Body of pancreas (tissue), 4 donors: ENCODE results near the gene STX19. TPM values are rescaled to one million over a fixed set of nuclear protein-coding genes. Genes with fewer than 3 reads are reported as not detected.
A peak's percentile ranks its signal among the peaks of the same experiment; 100 is the strongest.

Experiments
- ATAC-seq: fragments of 150-250 bp; one replicate; pipeline ENCODE4 v1.9.1; 2016
- DNase-seq, 4 donors: peaks; one replicate each; pipeline ENCODE4 v3.0.0-alpha.2; 2019
- H3K27ac ChIP-seq, 4 donors: fragments of 200-600 bp; sonication (generic); 1 replicate in 3 of 4; 2 replicates in 1 of 4; pipeline versions ENCODE4 v1.5.1 to v1.6.1; 2016 to 2019; ENCODE audit warnings: mild to moderate bottlenecking in 1 of 4, mixed read lengths in 1 of 4, moderate library complexity in 1 of 4
- H3K27me3 ChIP-seq, 2 donors: fragments of 200-600 bp; sonication (generic); one replicate each; pipeline ENCODE4 v1.6.0; 2016; ENCODE audit warnings: mild to moderate bottlenecking in 1 of 2
- H3K36me3 ChIP-seq, 2 donors: fragments of 200-600 bp; sonication (generic); replicated peaks in 1 of 2; 2 replicates each; pipeline ENCODE4 v1.5.1; 2016; ENCODE audit warnings: low read depth in 2 of 2; ENCODE audit not compliant: insufficient read depth in 1 of 2
- H3K4me1 ChIP-seq: fragments of 200-600 bp; sonication (generic); one replicate; pipeline ENCODE4 v1.6.0; 2016
- H3K4me3 ChIP-seq, 2 donors: fragments of 200-600 bp; sonication (generic); 1 replicate in 1 of 2; 2 replicates in 1 of 2; pipeline ENCODE4 v1.5.1; 2016 to 2019
- H3K9me3 ChIP-seq, 3 donors: fragments of 200-600 bp; sonication (generic); 1 replicate in 2 of 3; 2 replicates in 1 of 3; pipeline ENCODE4 v1.5.1; 2016
- CTCF ChIP-seq, 7 experiments: fragments of 450-650 bp in 4 of 7; fragments of 200-600 bp in 3 of 7; sonication (generic) in 3 of 7; IDR thresholded peaks; one replicate each; pipeline ENCODE4 v1.5.1; 2016 to 2019; ENCODE audit warnings: antibody characterized with exemption in 7 of 7
- POLR2A ChIP-seq, 3 donors: fragments of 450-650 bp; IDR thresholded peaks; one replicate each; pipeline ENCODE4 v1.6.1; 2016; ENCODE audit warnings: antibody characterized with exemption in 3 of 3, mild to moderate bottlenecking in 2 of 3
- WGBS, 2 donors: methylation state at CpG; one replicate each; pipeline ENCODE4 v1.1.5; 2017; 5-methylcytosine and 5-hydroxymethylcytosine counted together
- intact Hi-C: fragments of 100-400 bp; cut with DNase I; formaldehyde crosslinking; loops from one replicate; pipeline ENCODE4 v1.15.1; 2023
- total RNA-seq, 2 donors: library from RNA; depleted of rRNA; stranded (reverse); fragments of >200 nt; gene quantifications; one replicate each; pipeline ENCODE4 v1.1.0, GENCODE V29; 2016

Gene STX19
- total RNA-seq, 2 donors from 2014 or later, result 0.66 to 2.1 TPM

GRCh38 chr3:94064243-94064860, 36.0 kb upstream of the STX19 start:
- H3K36me3 ChIP-seq, result peaks cover 0 to 2% of the 10 kb centered on the region in 2 donors
- no peak overlapping the region for H3K27ac ChIP-seq
- H3K27me3 ChIP-seq, result no peaks in the 10 kb centered on the region
- intact Hi-C loops, result loop anchor here (10.0 kb wide), 1 partner anchor 90 kb away; the partner anchor contains the start of gene PROS1
- 68 to 76% methylated on average over 6 of the region's 6 CpGs for WGBS, 2 donors
- H3K9me3 ChIP-seq, result no peaks in the 10 kb centered on the region
- no peak for TF ChIP-seq POLR2A (IDR thresholded peaks at IDR 0.05)
- no peak for TF ChIP-seq CTCF (IDR thresholded peaks at IDR 0.05)
- DNase-seq (no peak), ATAC-seq (no peak)
- no peak overlapping the region for H3K4me3 ChIP-seq
- peaks cover 39% of the 10 kb centered on the region for H3K4me1 ChIP-seq

DNA sequence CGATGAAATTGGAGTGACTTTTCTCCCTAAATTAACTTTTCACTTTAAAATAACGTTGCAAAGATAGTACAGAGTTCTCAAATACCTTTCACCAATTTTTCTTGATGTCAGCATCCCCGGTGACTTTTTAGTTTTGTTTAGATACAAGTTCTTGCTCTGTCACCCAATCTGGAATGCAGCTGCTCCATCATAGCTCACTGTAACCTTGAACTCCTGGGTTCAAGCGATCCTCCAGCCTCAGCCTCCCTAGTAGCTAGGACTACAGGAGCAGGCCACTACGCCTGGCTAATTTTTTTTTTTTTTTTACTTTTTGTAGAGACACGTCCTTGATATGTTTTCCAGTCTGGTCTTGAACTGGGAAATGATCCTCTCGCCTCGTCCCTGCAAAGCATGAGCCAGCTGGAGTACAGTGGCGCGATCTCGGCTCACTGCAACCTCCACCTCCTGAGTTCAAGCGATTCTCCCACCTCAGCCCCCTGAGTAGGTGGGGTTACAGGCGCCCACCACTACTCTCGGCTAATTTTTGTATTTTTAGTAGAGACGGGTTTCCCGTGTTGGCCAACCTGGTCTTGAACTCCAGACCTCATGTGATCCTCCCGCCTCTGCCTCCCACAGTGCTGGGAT, 35.2 kb upstream of the STX19 start:
- WGBS, 2 donors, result 45 to 51% methylated on average over 17 of the region's 17 CpGs
- Histone ChIP-seq H3K4me1 (peaks cover 39% of the 10 kb centered on the region), H3K27ac (peak overlapping the region; percentile 79 to 97 (median 88)), H3K4me3 (peak overlapping the region; percentile 42 to 51), H3K9me3 (no peaks in the 10 kb centered on the region), H3K36me3 (peaks cover 0 to 2% of the 10 kb centered on the region in 2 donors), H3K27me3 (no peaks in the 10 kb centered on the region)
- TF ChIP-seq POLR2A (IDR thresholded peaks at IDR 0.05) (no peak), CTCF (IDR thresholded peaks at IDR 0.05) (no peak)
- DNase-seq, result no peak
- no peak for ATAC-seq
- intact Hi-C loops, result loop anchor here (10.0 kb wide), 1 partner anchor 89 kb away; the partner anchor contains the start of gene PROS1

DNA sequence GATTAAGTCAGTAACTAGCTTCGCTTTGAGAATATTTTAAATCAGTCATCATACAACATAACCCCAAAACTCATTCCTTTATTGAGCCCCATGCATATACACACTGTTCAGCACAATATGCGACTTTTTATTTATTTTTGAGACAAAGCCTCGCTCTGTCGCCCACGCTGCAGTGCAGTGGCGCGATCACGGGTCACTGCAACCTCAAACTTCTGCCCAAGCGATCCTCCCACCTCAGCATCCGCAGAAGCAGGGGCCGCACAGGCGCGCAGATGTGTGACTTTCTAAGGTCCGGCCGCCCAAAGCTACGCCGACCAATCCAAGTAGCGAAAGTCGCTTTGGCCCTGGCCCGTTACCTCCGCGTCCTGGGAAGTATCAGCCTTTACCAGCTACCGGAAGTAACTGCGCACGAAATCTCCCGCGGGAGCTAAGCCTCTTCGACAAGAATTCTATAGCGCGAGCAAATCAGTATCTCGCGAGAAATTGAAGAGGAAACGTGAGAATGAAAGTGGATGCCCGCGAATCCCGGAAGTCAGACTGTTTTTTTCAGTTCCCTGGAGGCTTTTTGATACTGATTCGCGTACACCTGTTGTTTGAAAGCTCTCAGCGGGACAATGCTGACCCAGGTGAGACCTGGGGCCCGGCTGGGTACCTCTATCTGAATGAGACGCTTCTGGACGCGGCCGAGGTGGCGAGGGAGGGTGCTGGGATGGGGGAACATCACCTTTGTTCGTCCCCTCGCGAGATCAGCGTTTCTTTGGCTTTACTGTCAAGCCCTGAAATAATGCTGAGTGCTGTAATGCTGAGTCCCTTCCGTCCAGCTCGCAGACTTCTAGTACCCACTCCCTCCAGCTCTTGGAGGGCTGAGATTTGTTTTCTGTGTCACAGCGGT, 34.4 kb upstream of the STX19 start, which contains the start of the genes DHFR2 and NSUN3:
DHFR2 (minus strand) TSS at position 404 of the 892 bp plus-strand sequence. CDS start 1,405 bp downstream, outside the sequence.
NSUN3 (plus strand) TSS at position 549 of the 892 bp plus-strand sequence; CDS start at position 615, 66 bp downstream.
- no peaks in the 10 kb centered on the region for H3K27me3 ChIP-seq
- intact Hi-C loops, result loop anchor here (10.0 kb wide), 1 partner anchor 88 kb away; the partner anchor contains the start of gene PROS1
- TF ChIP-seq CTCF (IDR thresholded peaks at IDR 0.05) (peak in 1 of 7 experiments; percentile 1), POLR2A (IDR thresholded peaks at IDR 0.05) (peak; percentile 52 to 92 (median 83))

DNA sequence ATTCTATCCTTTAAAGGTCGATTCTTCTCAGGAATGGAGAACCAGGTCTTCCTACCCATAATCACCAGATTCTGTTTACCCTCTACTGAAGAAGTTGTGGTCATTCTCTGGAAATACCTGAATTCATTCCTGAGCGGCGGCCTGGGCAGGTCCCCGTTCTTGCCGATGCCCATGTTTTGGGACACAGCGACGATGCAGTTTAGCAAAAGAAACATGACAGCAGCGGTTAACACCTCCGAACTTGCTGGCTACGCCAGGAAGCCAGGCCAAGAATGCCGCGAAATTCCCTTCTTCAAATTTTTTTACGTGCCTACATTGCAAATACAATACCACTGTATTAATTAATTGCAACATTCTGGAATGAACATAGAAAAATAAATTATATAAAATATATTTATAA, 32.9 kb upstream of the STX19 start:
- intact Hi-C loops, result loop anchor here (10.0 kb wide), 1 partner anchor 86 kb away; the partner anchor contains the start of gene PROS1
- no peak for ATAC-seq

More for the DNA sequence above, 34.4 kb upstream of the STX19 start, which contains the start of the genes DHFR2 and NSUN3:
- peak within 1 kb of the TSS; percentile 42 to 51 for H3K4me3 ChIP-seq
- peaks cover 39% of the 10 kb centered on the region for H3K4me1 ChIP-seq
- peak within 1 kb of the TSS; percentile 79 to 97 (median 88) for H3K27ac ChIP-seq
- peak; percentile 92 to 97 (median 94) for DNase-seq
- H3K36me3 ChIP-seq, result peaks cover 0 to 2% of the 10 kb centered on the region in 2 donors
- WGBS, 2 donors, result 0% methylated on average over 51 to 52 of the region's 52 CpGs
- no peaks in the 10 kb centered on the region for H3K9me3 ChIP-seq
- ATAC-seq, result peak; percentile 97

More for the DNA sequence above, 32.9 kb upstream of the STX19 start:
- no peak for TF ChIP-seq CTCF (IDR thresholded peaks at IDR 0.05)
- no peak for TF ChIP-seq POLR2A (IDR thresholded peaks at IDR 0.05)
- no peak overlapping the region for H3K4me3 ChIP-seq
- no peaks in the 10 kb centered on the region for H3K9me3 ChIP-seq
- WGBS, 2 donors, result 93 to 98% methylated on average over 13 of the region's 13 CpGs
- H3K27ac ChIP-seq, result no peak overlapping the region
- H3K4me1 ChIP-seq, result peaks cover 31% of the 10 kb centered on the region
- H3K27me3 ChIP-seq, result no peaks in the 10 kb centered on the region
- no peak for DNase-seq
- peaks cover 0 to 2% of the 10 kb centered on the region in 2 donors for H3K36me3 ChIP-seq
